ENCODE results near the gene ARID1B. TPM values are rescaled to one million over a fixed set of nuclear protein-coding genes. Genes with fewer than 3 reads are reported as not detected.

Gene ARID1B
- total RNA-seq, 1 donor from 2014 or later = 101 TPM

- no peaks in the 10 kb centered on the region for H3K27me3 Mint-ChIP-seq (ENCODE audit: low read depth)
- no peak overlapping the region for H3K4me3 Mint-ChIP-seq
- no peaks in the 10 kb centered on the region for H3K9me3 Mint-ChIP-seq
- no peak for DNase-seq (ENCODE audit: low read depth, low spot score)
- peaks cover 35% of the 10 kb centered on the region for H3K4me1 Mint-ChIP-seq
- no peak for TF ChIP-seq CTCF (conservative IDR thresholded peaks at IDR 0.05)
- H3K36me3 Mint-ChIP-seq (ENCODE audit: low read depth) = peaks cover 10% of the 10 kb centered on the region
- no peak overlapping the region for H3K27ac Mint-ChIP-seq (ENCODE audit: unreplicated experiment)
These were observed 137.0 kb downstream of the ARID1B start for GRCh38 chr6:156914181-156914580.

GRCh38 chr6:156916130-156916801 is 139.1 kb downstream of the ARID1B start:
- Mint-ChIP-seq H3K36me3 (ENCODE audit: low read depth) (peaks cover 8% of the 10 kb centered on the region), H3K9me3 (no peaks in the 10 kb centered on the region), H3K27ac (ENCODE audit: unreplicated experiment) (no peak overlapping the region), H3K4me1 (peaks cover 44% of the 10 kb centered on the region), H3K4me3 (no peak overlapping the region), H3K27me3 (ENCODE audit: low read depth) (no peaks in the 10 kb centered on the region)
- no peak for DNase-seq (ENCODE audit: low read depth, low spot score)
- TF ChIP-seq CTCF (conservative IDR thresholded peaks at IDR 0.05) = no peak

- H3K27me3 Mint-ChIP-seq (ENCODE audit: low read depth) = no peaks in the 10 kb centered on the region
- no peak overlapping the region for H3K4me3 Mint-ChIP-seq
- H3K9me3 Mint-ChIP-seq = no peaks in the 10 kb centered on the region
- peaks cover 38% of the 10 kb centered on the region for H3K4me1 Mint-ChIP-seq
- DNase-seq (ENCODE audit: low read depth, low spot score) = no peak
- peak overlapping the region; percentile 3 for H3K27ac Mint-ChIP-seq (ENCODE audit: unreplicated experiment)
- TF ChIP-seq CTCF (conservative IDR thresholded peaks at IDR 0.05) = no peak
- peaks cover 8% of the 10 kb centered on the region for H3K36me3 Mint-ChIP-seq (ENCODE audit: low read depth)
These were observed 140.0 kb downstream of the ARID1B start for GRCh38 chr6:156917213-156917612.

- no peak for DNase-seq (ENCODE audit: low read depth, low spot score)
- TF ChIP-seq CTCF (conservative IDR thresholded peaks at IDR 0.05) = no peak
- no peaks in the 10 kb centered on the region for H3K9me3 Mint-ChIP-seq
- no peak overlapping the region for H3K4me3 Mint-ChIP-seq
- H3K36me3 Mint-ChIP-seq (ENCODE audit: low read depth) = peaks cover 6% of the 10 kb centered on the region
- no peaks in the 10 kb centered on the region for H3K27me3 Mint-ChIP-seq (ENCODE audit: low read depth)
- H3K4me1 Mint-ChIP-seq = peaks cover 31% of the 10 kb centered on the region
- H3K27ac Mint-ChIP-seq (ENCODE audit: unreplicated experiment) = no peak overlapping the region
These were observed 141.5 kb downstream of the ARID1B start for GRCh38 chr6:156918647-156919046.

GRCh38 chr6:156919370-156919769 is 142.2 kb downstream of the ARID1B start:
- peaks cover 34% of the 10 kb centered on the region for H3K4me1 Mint-ChIP-seq
- DNase-seq (ENCODE audit: low read depth, low spot score) = no peak
- no peaks in the 10 kb centered on the region for H3K9me3 Mint-ChIP-seq
- no peak overlapping the region for H3K27ac Mint-ChIP-seq (ENCODE audit: unreplicated experiment)
- TF ChIP-seq CTCF (conservative IDR thresholded peaks at IDR 0.05) = no peak
- no peaks in the 10 kb centered on the region for H3K27me3 Mint-ChIP-seq (ENCODE audit: low read depth)
- H3K4me3 Mint-ChIP-seq = no peak overlapping the region
- peaks cover 2% of the 10 kb centered on the region for H3K36me3 Mint-ChIP-seq (ENCODE audit: low read depth)

Measured in neural crest cell (in vitro differentiated cells).